ENCODE data around the gene TMX3.

Gene TMX3

GRCh38 chr18:68648191-68648590 lies 66.7 kb downstream of the TMX3 start:
- intact Hi-C loops (cut with DNase I): no loop called here

GRCh38 chr18:68642003-68642402 lies 72.9 kb downstream of the TMX3 start:
- intact Hi-C loops (cut with DNase I): no loop called here
- DNase-seq: no peak

More at GRCh38 chr18:68648191-68648590, 66.7 kb downstream of the TMX3 start:
- DNase-seq: no peak

GRCh38 chr18:68640861-68641260 lies 74.0 kb downstream of the TMX3 start:
- intact Hi-C loops (cut with DNase I): no loop called here
- no peak for DNase-seq

- no peak for DNase-seq
- intact Hi-C loops (cut with DNase I): no loop called here
These were observed 76.3 kb downstream of the TMX3 start for GRCh38 chr18:68638613-68639012.

GRCh38 chr18:68627812-68628211 lies 87.1 kb downstream of the TMX3 start:
- intact Hi-C loops (cut with DNase I): no loop called here
- no peak for DNase-seq
